Stimulated activated memory B cell treated with anti-CD40 and anti-IgM and Interleukin-4, amounts not matched to agents 10 μg/mL and 1 μg/mL and 100 μg/mL, for 72 hours (primary cell): ENCODE data around the gene KCNK15.
A peak's percentile ranks its signal among the peaks of the same experiment; 100 is the strongest.

Source experiments
- ATAC-seq: fragments of 150-1000 bp; cut with Tn5 transposase; 2 replicates; pipeline ENCODE4 v1.10.0; 2021
- H3K27ac Mint-ChIP-seq: one replicate; pipeline ENCODE4 v1.8.0; 2022; ENCODE audit warnings: mild to moderate bottlenecking, mixed read lengths
- H3K27me3 Mint-ChIP-seq: one replicate; pipeline ENCODE4 v1.8.0; 2022; ENCODE audit warnings: mixed read lengths
- H3K36me3 Mint-ChIP-seq: one replicate; pipeline ENCODE4 v1.8.0; 2022; ENCODE audit warnings: mixed read lengths
- H3K4me1 Mint-ChIP-seq: one replicate; pipeline ENCODE4 v1.8.0; 2022; ENCODE audit warnings: mixed read lengths
- H3K4me3 Mint-ChIP-seq: one replicate; pipeline ENCODE4 v1.8.0; 2022; ENCODE audit warnings: mild to moderate bottlenecking, moderate library complexity, mixed read lengths
- H3K9me3 Mint-ChIP-seq: one replicate; pipeline ENCODE4 v1.8.0; 2022; ENCODE audit warnings: mixed read lengths

The KCNK15 gene

DNA sequence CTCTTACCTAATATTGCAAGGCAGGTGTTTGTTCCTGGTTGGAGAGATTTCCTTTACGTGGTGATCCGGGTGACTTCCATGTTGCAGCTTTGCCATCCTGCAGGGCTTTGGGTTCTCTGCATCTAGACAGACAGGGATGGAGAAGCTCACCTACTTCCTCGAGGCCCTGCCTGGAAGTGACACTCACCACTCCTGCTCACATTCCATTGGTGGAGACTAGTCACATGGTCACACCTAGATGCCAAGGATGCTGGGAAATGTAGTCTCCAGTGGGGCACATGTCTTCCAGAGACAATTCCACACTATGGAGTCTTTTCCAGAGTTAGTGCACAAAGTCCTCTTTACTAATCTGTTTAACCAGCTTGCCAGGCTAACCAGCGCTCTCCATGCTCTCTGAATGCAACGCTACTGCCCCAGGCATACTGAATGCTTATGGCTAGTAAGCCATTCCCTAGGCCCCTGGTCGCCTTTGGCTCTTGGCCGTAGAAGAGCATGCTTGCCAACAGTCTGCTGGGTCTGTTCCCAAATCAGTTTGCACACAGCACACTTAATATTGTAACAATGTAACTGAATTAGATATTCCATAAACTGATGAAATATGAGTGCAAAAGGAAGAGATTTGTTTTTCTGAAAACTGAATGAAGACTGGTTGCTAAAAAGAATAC, 6.7 kb upstream of the KCNK15 start:
- Mint-ChIP-seq H3K36me3 (peaks cover 6% of the 10 kb centered on the region), H3K9me3 (peaks cover 4% of the 10 kb centered on the region), H3K27me3 (peaks cover 17% of the 10 kb centered on the region), H3K4me1 (peaks cover 11% of the 10 kb centered on the region), H3K27ac (no peak overlapping the region), H3K4me3 (no peak overlapping the region)
- ATAC-seq = peak; percentile 68

GRCh38 chr20:44739942-44740341, 5.7 kb upstream of the KCNK15 start:
- H3K27me3 Mint-ChIP-seq = peaks cover 27% of the 10 kb centered on the region
- H3K36me3 Mint-ChIP-seq = peaks cover 6% of the 10 kb centered on the region
- no peak overlapping the region for H3K4me3 Mint-ChIP-seq
- no peak overlapping the region for H3K27ac Mint-ChIP-seq
- peaks cover 11% of the 10 kb centered on the region for H3K4me1 Mint-ChIP-seq
- H3K9me3 Mint-ChIP-seq = peaks cover 4% of the 10 kb centered on the region
- no peak for ATAC-seq

DNA sequence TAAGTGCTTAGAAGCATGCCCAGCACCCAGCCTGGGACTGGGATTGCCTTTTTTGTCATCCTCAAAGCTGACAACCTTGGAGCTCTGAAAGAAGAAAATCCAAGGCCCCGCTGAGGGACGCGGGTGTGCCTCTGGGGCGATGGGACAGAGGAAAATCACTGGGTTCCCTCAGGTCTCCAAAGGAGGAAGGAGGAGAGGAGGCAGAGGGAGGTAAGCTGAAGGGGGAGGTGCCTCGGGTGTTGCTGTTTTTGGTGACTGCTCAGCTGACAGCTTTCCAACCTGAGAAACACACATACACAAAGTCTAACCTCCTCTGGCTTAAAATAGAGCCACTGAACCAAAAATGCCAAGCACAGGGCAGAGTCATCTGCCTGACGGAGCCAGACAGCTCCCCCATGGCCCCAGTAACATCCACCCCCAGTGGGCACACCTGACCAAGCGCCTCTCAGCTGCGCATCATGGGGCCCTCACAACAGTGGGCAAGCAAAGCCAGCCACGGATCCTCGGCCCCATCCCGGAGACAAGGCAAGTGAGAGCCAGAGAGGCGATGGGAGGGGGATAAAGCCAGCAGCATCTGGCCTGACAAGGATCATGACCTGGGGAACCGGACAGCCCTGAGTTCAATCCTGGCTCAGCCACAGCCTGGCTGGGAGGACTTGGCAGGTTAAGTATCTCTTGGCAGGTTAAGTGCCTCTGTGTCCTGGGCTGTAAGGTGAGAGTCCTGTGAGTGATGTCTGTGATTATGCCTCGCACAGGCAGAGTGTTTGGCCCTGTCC, 3.2 kb upstream of the KCNK15 start:
- no peak for ATAC-seq
- Mint-ChIP-seq H3K27ac (no peak overlapping the region), H3K4me3 (no peak overlapping the region), H3K4me1 (no peaks in the 10 kb centered on the region), H3K27me3 (peaks cover 51% of the 10 kb centered on the region), H3K36me3 (no peaks in the 10 kb centered on the region), H3K9me3 (no peaks in the 10 kb centered on the region)

GRCh38 chr20:44743080-44743701, 2.5 kb upstream of the KCNK15 start:
- ATAC-seq = no peak
- no peaks in the 10 kb centered on the region for H3K9me3 Mint-ChIP-seq
- H3K36me3 Mint-ChIP-seq = no peaks in the 10 kb centered on the region
- H3K27ac Mint-ChIP-seq = no peak overlapping the region
- no peak overlapping the region for H3K4me3 Mint-ChIP-seq
- H3K27me3 Mint-ChIP-seq = peaks cover 54% of the 10 kb centered on the region
- H3K4me1 Mint-ChIP-seq = no peaks in the 10 kb centered on the region

- Mint-ChIP-seq H3K27me3 (peaks cover 58% of the 10 kb centered on the region), H3K27ac (no peak overlapping the region), H3K36me3 (no peaks in the 10 kb centered on the region), H3K9me3 (no peaks in the 10 kb centered on the region), H3K4me3 (no peak overlapping the region), H3K4me1 (no peaks in the 10 kb centered on the region)
- ATAC-seq = no peak
Observed at GRCh38 chr20:44743916-44744655, 1.6 kb upstream of the KCNK15 start.

- Mint-ChIP-seq H3K27ac (no peak overlapping the region), H3K4me1 (no peaks in the 10 kb centered on the region), H3K36me3 (no peaks in the 10 kb centered on the region), H3K9me3 (no peaks in the 10 kb centered on the region), H3K4me3 (peak overlapping the region; percentile 60), H3K27me3 (peaks cover 67% of the 10 kb centered on the region)
- no peak for ATAC-seq
Observed at GRCh38 chr20:44745122-44745597, 505 bp upstream of the KCNK15 start.

DNA sequence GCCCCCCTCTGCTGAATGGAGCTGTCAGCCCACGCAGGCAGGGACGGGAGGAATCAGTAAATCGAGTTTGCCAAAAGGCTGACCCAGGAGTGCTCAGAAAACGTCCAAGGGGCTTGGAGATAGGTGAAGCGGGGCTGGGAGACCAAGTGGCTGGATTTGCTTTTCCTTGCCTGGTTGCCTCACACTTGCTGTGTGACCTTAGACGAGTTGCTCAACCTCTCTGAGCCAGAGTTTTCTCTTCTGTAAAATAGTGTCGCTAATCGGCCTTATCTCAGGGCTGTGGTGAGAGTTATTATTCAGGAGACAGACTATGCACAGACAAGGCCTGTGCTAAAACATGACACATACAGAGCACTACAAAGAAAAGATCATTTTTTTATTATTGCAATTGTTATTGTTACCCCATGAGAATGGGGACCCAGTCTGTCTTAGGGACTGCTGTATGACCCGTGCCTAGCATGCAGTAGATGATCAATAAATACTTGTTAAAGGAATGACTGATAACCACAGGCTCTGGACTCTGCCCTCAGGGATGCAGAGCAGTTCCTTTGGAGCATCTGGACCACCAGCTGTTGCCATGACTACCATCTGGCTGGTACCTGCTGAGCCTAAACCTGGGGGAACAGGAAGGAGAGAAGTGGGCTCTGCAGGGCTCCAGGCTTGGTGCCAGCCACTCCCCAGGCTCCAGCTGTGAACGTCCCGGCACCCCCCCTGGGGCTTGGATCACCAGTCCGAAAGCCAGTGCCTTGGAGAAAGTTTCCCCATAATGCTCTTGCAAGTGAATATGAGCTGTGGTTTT, 901 bp downstream of the KCNK15 start:
- ATAC-seq = no peak
- Mint-ChIP-seq H3K27me3 (peaks cover 78% of the 10 kb centered on the region), H3K27ac (no peak overlapping the region), H3K4me1 (no peaks in the 10 kb centered on the region), H3K4me3 (peak overlapping the region; percentile 49), H3K9me3 (no peaks in the 10 kb centered on the region), H3K36me3 (no peaks in the 10 kb centered on the region)

DNA sequence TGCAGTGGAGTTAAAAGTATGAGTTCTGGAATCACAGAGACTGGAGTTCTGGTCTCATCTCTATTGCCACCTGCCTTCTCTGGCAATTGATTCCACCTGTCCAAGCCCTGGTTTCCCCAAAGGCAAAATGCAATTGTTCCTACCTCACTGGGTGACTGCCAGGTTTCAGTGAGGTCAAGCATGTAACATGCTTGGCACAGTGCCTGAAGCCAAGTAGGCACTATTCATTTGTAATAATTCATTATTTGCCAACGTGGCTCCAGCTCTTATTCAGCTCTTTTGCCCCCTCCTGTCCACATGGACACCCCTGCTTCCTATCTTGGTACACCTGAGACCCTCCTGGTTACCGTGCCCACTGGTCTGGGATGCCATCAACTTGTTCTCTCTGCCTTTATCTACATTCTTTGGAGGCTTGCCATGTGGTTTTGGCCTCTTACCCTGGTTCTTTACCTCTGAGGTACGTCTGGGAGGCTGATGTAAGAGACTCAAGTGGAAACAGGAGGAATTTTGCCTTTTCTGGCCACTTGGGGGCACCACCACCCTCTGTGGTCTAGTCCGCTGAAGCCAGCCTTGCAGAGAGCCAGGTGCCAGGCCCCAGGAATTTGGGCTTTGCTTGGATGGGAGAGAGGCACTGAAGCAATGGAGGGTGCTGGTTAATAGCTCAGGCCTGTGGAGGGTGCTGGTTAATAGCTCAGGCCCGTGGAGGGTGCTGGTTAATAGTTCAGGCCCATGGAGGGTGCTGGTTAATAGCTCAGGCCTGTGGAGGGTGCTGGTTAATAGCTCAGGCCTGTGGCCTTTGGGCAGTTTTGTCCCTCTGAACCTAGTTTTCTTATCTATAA, 1.7 kb downstream of the KCNK15 start:
- Mint-ChIP-seq H3K4me1 (no peaks in the 10 kb centered on the region), H3K4me3 (no peak overlapping the region), H3K27me3 (peaks cover 76% of the 10 kb centered on the region), H3K27ac (no peak overlapping the region), H3K36me3 (no peaks in the 10 kb centered on the region), H3K9me3 (no peaks in the 10 kb centered on the region)
- peak; percentile 61 for ATAC-seq

GRCh38 chr20:44748005-44748370, 2.3 kb downstream of the KCNK15 start:
- peaks cover 74% of the 10 kb centered on the region for H3K27me3 Mint-ChIP-seq
- no peak overlapping the region for H3K4me3 Mint-ChIP-seq
- no peak for ATAC-seq
- no peak overlapping the region for H3K27ac Mint-ChIP-seq
- H3K4me1 Mint-ChIP-seq = no peaks in the 10 kb centered on the region
- H3K36me3 Mint-ChIP-seq = no peaks in the 10 kb centered on the region
- H3K9me3 Mint-ChIP-seq = no peaks in the 10 kb centered on the region

GRCh38 chr20:44750081-44750805, 4.6 kb downstream of the KCNK15 start:
- no peak overlapping the region for H3K27ac Mint-ChIP-seq
- no peak for ATAC-seq
- H3K9me3 Mint-ChIP-seq = no peaks in the 10 kb centered on the region
- no peaks in the 10 kb centered on the region for H3K4me1 Mint-ChIP-seq
- no peaks in the 10 kb centered on the region for H3K36me3 Mint-ChIP-seq
- peaks cover 71% of the 10 kb centered on the region for H3K27me3 Mint-ChIP-seq
- H3K4me3 Mint-ChIP-seq = no peak overlapping the region

GRCh38 chr20:44752099-44752931, 6.7 kb downstream of the KCNK15 start:
- H3K27ac Mint-ChIP-seq = no peak overlapping the region
- no peaks in the 10 kb centered on the region for H3K4me1 Mint-ChIP-seq
- H3K27me3 Mint-ChIP-seq = peaks cover 63% of the 10 kb centered on the region
- no peak overlapping the region for H3K4me3 Mint-ChIP-seq
- no peaks in the 10 kb centered on the region for H3K9me3 Mint-ChIP-seq
- H3K36me3 Mint-ChIP-seq = no peaks in the 10 kb centered on the region
- ATAC-seq = no peak

DNA sequence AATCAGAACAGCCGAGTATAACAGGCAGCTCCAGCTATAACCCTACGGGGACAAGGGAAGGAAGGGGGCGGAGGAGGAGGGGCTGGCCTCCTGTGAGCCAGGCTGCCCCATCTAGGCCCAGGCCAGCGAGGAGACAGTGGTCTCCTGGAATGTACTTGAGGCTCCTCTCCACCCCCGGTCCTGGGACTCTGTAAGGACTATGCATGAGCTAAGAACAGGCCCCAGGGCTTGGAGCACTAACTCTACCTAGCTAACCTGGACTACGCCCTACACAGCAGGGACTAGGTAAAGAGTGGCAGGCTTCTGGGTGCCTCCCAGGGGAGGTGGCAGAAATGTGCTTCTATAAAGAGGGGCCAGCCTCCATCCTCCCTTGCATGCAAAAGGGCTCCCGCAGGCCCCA, 8.9 kb downstream of the KCNK15 start:
- Mint-ChIP-seq H3K36me3 (no peaks in the 10 kb centered on the region), H3K4me3 (no peak overlapping the region), H3K9me3 (no peaks in the 10 kb centered on the region), H3K4me1 (no peaks in the 10 kb centered on the region), H3K27me3 (peaks cover 68% of the 10 kb centered on the region), H3K27ac (no peak overlapping the region)
- ATAC-seq = no peak
